Measurements from ENCODE around the gene ADRA1B.

Gene ADRA1B

DNA sequence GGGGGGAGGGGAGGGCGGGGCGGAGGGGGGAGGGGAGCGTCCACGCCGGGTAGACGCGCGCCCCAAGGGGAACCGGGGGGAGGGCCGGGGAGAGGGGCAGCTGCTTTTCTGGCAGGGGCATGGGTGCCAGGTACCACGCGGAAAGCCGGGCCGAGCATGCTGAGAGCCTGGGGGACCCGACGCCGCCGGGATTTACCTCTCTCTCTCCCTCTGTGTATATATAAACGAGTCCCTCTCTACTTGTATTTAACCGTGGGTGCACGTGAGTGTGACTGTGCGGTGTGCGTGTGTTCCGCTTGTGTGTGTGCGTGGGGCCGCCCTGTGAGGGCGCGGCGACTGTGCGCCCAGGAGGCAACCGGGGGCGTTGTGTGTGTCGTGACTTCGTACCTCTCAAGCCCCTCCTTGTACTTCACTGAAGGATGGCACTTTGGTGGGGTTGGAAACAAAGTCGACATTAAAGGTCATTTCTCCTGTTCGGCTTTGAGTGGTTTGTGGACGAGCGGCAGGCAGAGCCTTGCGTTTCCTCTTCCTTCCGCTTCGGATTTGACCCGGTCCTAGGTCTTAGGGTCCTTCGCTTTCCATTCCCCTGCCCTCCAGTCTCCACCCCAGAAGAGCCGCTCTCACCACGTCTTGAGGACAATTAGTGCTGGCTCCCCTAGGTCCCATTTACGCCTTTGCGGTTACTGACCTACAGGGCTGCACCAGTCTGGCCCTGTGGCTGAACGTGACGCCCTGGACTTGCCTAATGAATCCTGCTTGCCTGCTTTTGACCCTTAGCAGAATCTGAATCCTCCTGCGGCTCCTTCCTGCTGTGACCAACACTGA lies 56.5 kb downstream of the ADRA1B start:
- Histone ChIP-seq H3K27me3 (replicated peaks; ENCODE audit: control insufficient read depth, insufficient read depth, low read length) (peaks cover 2% of the 10 kb centered on the region), H3K4me1 (ENCODE audit: control insufficient read depth, insufficient read depth, low read length) (peaks cover 18% of the 10 kb centered on the region), H3K9me3 (ENCODE audit: control insufficient read depth, low read length) (no peaks in the 10 kb centered on the region), H3K36me3 (ENCODE audit: control insufficient read depth, insufficient read depth, low read length, severe bottlenecking) (no peaks in the 10 kb centered on the region), H3K4me3 (ENCODE audit: low read length) (no peak overlapping the region), H3K9ac (ENCODE audit: low read length) (no peak overlapping the region)
- DNase-seq (ENCODE audit: low read depth) = no peak

DNA sequence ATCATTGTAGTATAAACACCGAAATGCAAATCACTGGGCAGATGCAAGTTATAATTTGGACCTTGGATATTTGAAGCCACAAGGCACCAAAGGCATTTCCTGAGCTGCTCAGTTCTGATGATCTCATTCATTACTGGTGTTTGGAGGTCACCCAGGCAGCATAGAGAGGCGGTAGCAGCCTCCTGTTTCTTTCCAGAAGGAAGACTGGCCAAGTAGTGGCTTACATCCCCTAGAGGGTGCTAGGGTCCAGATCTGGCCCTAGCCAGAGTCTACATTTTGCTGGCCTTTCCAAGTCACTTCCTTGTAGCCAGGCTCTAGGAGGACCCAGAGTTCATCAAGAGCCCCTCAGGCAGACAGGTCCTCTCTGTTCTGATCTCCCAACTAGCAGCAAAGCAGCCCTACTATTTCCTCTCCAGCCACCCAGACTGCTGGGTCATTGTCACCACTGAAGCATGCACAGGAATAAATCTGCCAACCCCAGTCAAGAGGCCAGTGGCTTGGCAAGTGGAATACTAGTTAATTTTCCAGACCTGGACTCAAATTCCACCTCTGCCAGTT lies 59.3 kb downstream of the ADRA1B start:
- Histone ChIP-seq H3K4me3 (ENCODE audit: low read length) (no peak overlapping the region), H3K4me1 (ENCODE audit: control insufficient read depth, insufficient read depth, low read length) (peaks cover 13% of the 10 kb centered on the region), H3K9me3 (ENCODE audit: control insufficient read depth, low read length) (no peaks in the 10 kb centered on the region), H3K27me3 (replicated peaks; ENCODE audit: control insufficient read depth, insufficient read depth, low read length) (peaks cover 6% of the 10 kb centered on the region), H3K36me3 (ENCODE audit: control insufficient read depth, insufficient read depth, low read length, severe bottlenecking) (no peaks in the 10 kb centered on the region), H3K9ac (ENCODE audit: low read length) (no peak overlapping the region)
- DNase-seq (ENCODE audit: low read depth) = peak; percentile 87

GRCh38 chr5:159976921-159977320 lies 60.6 kb downstream of the ADRA1B start:
- no peaks in the 10 kb centered on the region for H3K36me3 ChIP-seq (ENCODE audit: control insufficient read depth, insufficient read depth, low read length, severe bottlenecking)
- no peak overlapping the region for H3K9ac ChIP-seq (ENCODE audit: low read length)
- DNase-seq (ENCODE audit: low read depth) = no peak
- H3K9me3 ChIP-seq (ENCODE audit: control insufficient read depth, low read length) = no peaks in the 10 kb centered on the region
- peaks cover 14% of the 10 kb centered on the region for H3K4me1 ChIP-seq (ENCODE audit: control insufficient read depth, insufficient read depth, low read length)
- peaks cover 6% of the 10 kb centered on the region for H3K27me3 ChIP-seq (replicated peaks; ENCODE audit: control insufficient read depth, insufficient read depth, low read length)
- no peak overlapping the region for H3K4me3 ChIP-seq (ENCODE audit: low read length)

DNA sequence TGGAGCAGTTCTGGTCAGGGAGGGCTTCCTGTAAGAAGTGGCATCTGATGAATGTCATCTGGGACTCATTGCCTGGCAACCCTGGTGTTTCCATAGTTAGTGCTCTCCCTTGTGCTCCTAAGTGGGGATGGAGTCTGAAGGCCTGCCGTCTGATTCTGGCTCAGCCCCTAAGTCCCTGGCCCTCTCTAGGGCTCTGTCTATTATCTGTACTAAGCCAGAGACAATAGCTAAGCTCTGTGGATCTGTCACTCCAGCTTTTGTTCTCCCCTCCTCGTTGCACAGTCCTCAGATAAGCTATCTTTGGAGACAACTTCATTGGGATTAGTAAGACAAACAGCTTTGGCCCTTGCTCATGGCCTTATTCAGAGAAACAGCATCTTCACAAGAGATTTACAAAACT lies 62.1 kb downstream of the ADRA1B start:
- DNase-seq (ENCODE audit: low read depth) = no peak
- Histone ChIP-seq H3K9me3 (ENCODE audit: control insufficient read depth, low read length) (no peaks in the 10 kb centered on the region), H3K4me1 (ENCODE audit: control insufficient read depth, insufficient read depth, low read length) (peaks cover 15% of the 10 kb centered on the region), H3K36me3 (ENCODE audit: control insufficient read depth, insufficient read depth, low read length, severe bottlenecking) (no peaks in the 10 kb centered on the region), H3K4me3 (ENCODE audit: low read length) (no peak overlapping the region), H3K9ac (ENCODE audit: low read length) (no peak overlapping the region), H3K27me3 (replicated peaks; ENCODE audit: control insufficient read depth, insufficient read depth, low read length) (peaks cover 6% of the 10 kb centered on the region)

DNA sequence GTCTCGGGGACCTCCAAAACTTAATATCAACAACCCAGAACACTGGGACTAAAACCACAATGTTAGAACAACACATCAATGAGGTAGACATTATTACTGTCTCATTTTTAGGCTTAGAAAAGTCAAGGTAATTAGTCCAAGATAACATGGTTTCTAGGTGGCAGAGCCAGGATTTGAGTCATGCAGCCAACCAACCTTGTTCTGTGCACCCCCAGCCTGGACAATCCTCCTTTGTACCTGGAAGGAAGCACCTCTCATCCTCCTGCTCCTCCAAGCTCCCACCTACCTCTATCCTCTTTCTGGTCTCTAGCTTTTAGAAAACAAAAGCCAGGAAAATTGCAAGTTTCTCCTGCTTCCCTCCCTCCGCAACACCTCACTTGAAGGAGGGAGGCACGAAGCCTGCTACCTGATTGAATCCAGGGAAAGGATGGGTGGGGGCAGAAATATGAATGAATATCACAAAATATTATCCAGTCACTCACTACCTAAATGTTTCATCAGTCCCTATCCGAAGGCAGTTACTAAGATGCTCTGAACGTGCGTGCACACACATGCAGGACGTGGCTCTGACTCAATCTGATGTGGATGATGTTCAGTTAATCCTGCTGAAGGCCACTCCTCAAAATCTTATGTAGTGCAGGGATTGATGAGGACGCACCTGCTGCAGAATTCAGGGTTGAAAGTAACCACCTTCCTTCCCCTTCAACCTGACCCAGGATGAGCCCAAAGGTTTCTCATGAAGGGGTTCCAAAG lies 66.3 kb downstream of the ADRA1B start:
- no peak overlapping the region for H3K9ac ChIP-seq (ENCODE audit: low read length)
- peaks cover 9% of the 10 kb centered on the region for H3K4me1 ChIP-seq (ENCODE audit: control insufficient read depth, insufficient read depth, low read length)
- no peaks in the 10 kb centered on the region for H3K9me3 ChIP-seq (ENCODE audit: control insufficient read depth, low read length)
- no peak for DNase-seq (ENCODE audit: low read depth)
- H3K4me3 ChIP-seq (ENCODE audit: low read length) = no peak overlapping the region
- H3K36me3 ChIP-seq (ENCODE audit: control insufficient read depth, insufficient read depth, low read length, severe bottlenecking) = no peaks in the 10 kb centered on the region
- peaks cover 23% of the 10 kb centered on the region for H3K27me3 ChIP-seq (replicated peaks; ENCODE audit: control insufficient read depth, insufficient read depth, low read length)

GRCh38 chr5:159987031-159987674 lies 70.9 kb downstream of the ADRA1B start:
- DNase-seq (ENCODE audit: low read depth) = peak; percentile 82
- H3K9me3 ChIP-seq (ENCODE audit: control insufficient read depth, low read length) = no peaks in the 10 kb centered on the region
- H3K27me3 ChIP-seq (replicated peaks; ENCODE audit: control insufficient read depth, insufficient read depth, low read length) = peaks cover 36% of the 10 kb centered on the region
- peaks cover 6% of the 10 kb centered on the region for H3K4me1 ChIP-seq (ENCODE audit: control insufficient read depth, insufficient read depth, low read length)
- peak overlapping the region; percentile 82 for H3K4me3 ChIP-seq (ENCODE audit: low read length)
- H3K9ac ChIP-seq (ENCODE audit: low read length) = no peak overlapping the region
- H3K36me3 ChIP-seq (ENCODE audit: control insufficient read depth, insufficient read depth, low read length, severe bottlenecking) = no peaks in the 10 kb centered on the region

DNA sequence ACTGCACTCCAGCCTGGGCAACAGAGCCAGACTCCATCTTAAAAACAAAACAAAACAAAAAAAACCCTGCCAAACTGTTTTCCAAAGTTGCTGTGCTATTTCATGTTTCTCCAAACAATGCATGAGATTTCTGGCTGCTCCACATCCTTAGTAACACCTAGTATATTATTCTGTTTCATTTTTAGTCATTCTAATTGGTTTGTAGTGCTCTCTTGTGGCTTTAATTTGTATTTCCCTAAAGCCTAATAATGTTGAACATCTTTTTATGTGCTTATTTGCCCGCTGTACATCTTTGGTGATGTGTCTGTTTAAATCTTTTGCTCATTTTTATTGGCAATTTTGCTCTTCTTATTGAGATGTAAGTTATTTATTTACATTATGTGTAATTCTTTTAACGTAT lies 74.2 kb downstream of the ADRA1B start:
- H3K4me1 ChIP-seq (ENCODE audit: control insufficient read depth, insufficient read depth, low read length) = peaks cover 6% of the 10 kb centered on the region
- no peak overlapping the region for H3K9ac ChIP-seq (ENCODE audit: low read length)
- H3K9me3 ChIP-seq (ENCODE audit: control insufficient read depth, low read length) = peaks cover 11% of the 10 kb centered on the region
- H3K27me3 ChIP-seq (replicated peaks; ENCODE audit: control insufficient read depth, insufficient read depth, low read length) = peaks cover 34% of the 10 kb centered on the region
- no peaks in the 10 kb centered on the region for H3K36me3 ChIP-seq (ENCODE audit: control insufficient read depth, insufficient read depth, low read length, severe bottlenecking)
- DNase-seq (ENCODE audit: low read depth) = peak; percentile 29
- no peak overlapping the region for H3K4me3 ChIP-seq (ENCODE audit: low read length)

- H3K4me1 ChIP-seq (ENCODE audit: control insufficient read depth, insufficient read depth, low read length) = no peaks in the 10 kb centered on the region
- peaks cover 11% of the 10 kb centered on the region for H3K9me3 ChIP-seq (ENCODE audit: control insufficient read depth, low read length)
- H3K36me3 ChIP-seq (ENCODE audit: control insufficient read depth, insufficient read depth, low read length, severe bottlenecking) = no peaks in the 10 kb centered on the region
- no peak overlapping the region for H3K9ac ChIP-seq (ENCODE audit: low read length)
- H3K27me3 ChIP-seq (replicated peaks; ENCODE audit: control insufficient read depth, insufficient read depth, low read length) = peaks cover 19% of the 10 kb centered on the region
- H3K4me3 ChIP-seq (ENCODE audit: low read length) = no peak overlapping the region
- DNase-seq (ENCODE audit: low read depth) = no peak
These were observed 76.3 kb downstream of the ADRA1B start for GRCh38 chr5:159992566-159992965.

DNA sequence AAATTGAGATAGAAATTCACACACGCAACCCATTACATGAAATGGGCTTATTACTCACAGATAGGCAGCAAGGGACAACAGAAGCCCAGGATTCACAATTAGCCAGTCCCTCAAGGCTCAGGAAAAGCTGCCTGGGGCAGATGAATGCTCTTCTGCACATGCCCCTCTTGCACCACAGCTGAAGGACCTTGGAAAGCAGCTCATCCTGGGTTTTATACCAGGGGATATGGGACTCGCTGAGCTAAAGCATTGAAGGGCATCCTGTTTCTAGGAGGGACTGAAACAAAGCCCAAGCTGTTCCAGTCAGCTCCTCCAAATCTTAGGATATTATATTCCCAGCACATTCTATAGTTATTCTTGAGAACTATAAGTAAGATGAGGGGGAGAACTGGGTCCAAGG lies 76.9 kb downstream of the ADRA1B start:
- Histone ChIP-seq H3K9ac (ENCODE audit: low read length) (no peak overlapping the region), H3K4me1 (ENCODE audit: control insufficient read depth, insufficient read depth, low read length) (no peaks in the 10 kb centered on the region), H3K4me3 (ENCODE audit: low read length) (peak overlapping the region; percentile 27), H3K9me3 (ENCODE audit: control insufficient read depth, low read length) (peaks cover 11% of the 10 kb centered on the region), H3K27me3 (replicated peaks; ENCODE audit: control insufficient read depth, insufficient read depth, low read length) (peaks cover 15% of the 10 kb centered on the region), H3K36me3 (ENCODE audit: control insufficient read depth, insufficient read depth, low read length, severe bottlenecking) (no peaks in the 10 kb centered on the region)
- no peak for DNase-seq (ENCODE audit: low read depth)

DNA sequence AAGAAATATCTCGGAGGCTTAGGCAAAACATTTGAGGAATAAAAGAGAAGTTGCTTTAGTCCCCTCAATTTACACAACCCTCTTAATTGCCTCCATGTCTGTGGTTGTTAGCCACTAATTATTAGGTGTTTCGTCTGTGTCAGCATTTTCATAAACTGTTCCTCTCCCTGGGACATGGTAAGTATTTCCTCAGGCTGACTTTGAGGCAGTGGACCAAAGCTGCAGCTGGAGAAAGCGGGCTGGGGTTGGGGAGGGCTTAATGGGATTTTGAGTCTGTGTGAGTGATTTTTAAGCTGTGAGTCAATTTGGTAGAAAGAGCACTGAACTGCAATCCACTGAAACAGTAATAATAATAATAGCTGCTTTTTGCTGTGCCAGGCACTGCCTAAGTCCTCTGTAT lies 79.6 kb downstream of the ADRA1B start:
- no peaks in the 10 kb centered on the region for H3K4me1 ChIP-seq (ENCODE audit: control insufficient read depth, insufficient read depth, low read length)
- no peaks in the 10 kb centered on the region for H3K27me3 ChIP-seq (replicated peaks; ENCODE audit: control insufficient read depth, insufficient read depth, low read length)
- no peak overlapping the region for H3K9ac ChIP-seq (ENCODE audit: low read length)
- H3K4me3 ChIP-seq (ENCODE audit: low read length) = no peak overlapping the region
- H3K9me3 ChIP-seq (ENCODE audit: control insufficient read depth, low read length) = peaks cover 11% of the 10 kb centered on the region
- DNase-seq (ENCODE audit: low read depth) = no peak
- no peaks in the 10 kb centered on the region for H3K36me3 ChIP-seq (ENCODE audit: control insufficient read depth, insufficient read depth, low read length, severe bottlenecking)

DNA sequence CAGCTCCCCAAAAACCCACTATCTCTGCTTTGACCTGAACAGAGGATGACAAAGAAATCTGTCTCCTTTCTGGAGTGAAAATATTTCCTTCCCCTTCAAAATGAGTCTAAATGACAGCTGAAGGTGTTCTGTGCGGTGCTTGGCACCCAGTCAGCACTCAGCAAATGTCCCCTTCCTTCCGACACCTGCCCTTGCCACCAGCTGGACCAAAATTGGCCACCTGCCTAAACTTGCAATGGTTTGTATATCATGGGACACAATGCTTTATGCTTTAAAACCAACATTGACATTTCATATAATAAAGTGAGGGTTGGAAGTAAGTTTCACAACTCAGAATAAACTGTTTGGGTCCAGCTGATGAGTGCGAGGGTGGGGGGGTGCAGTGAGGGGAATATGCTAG lies 85.2 kb downstream of the ADRA1B start:
- Histone ChIP-seq H3K9ac (ENCODE audit: low read length) (no peak overlapping the region), H3K9me3 (ENCODE audit: control insufficient read depth, low read length) (no peaks in the 10 kb centered on the region), H3K4me1 (ENCODE audit: control insufficient read depth, insufficient read depth, low read length) (no peaks in the 10 kb centered on the region), H3K27me3 (replicated peaks; ENCODE audit: control insufficient read depth, insufficient read depth, low read length) (no peaks in the 10 kb centered on the region), H3K4me3 (ENCODE audit: low read length) (no peak overlapping the region), H3K36me3 (ENCODE audit: control insufficient read depth, insufficient read depth, low read length, severe bottlenecking) (no peaks in the 10 kb centered on the region)
- DNase-seq (ENCODE audit: low read depth) = no peak
